22Rv1 (cell line): Measurements from ENCODE around the gene TTLL9.
"Not testable (repeated sequence)": the region's sequence is repeated elsewhere in the genome, so short reads cannot be mapped to it uniquely, and the experiment has no call there.

Source experiments
- H3K27ac ChIP-seq: fragments of 450-650 bp; 2 replicates; pipeline ENCODE4 v1.5.1; 2017
- ZFX ChIP-seq: fragments of 450-650 bp; IDR thresholded peaks from 2 replicates; pipeline ENCODE4 v1.6.1; 2017; ENCODE audit warnings: antibody characterized with exemption, borderline replicate concordance
- TF ChIP-seq, protein P1 (sequence below): fragments of 450-650 bp; IDR thresholded peaks from 2 replicates; pipeline ENCODE4 v1.5.1; 2017; ENCODE audit warnings: mild to moderate bottlenecking

Gene TTLL9

GRCh38 chr20:31920275-31920855, 49.9 kb downstream of the TTLL9 start:
- TF ChIP-seq, protein P1, sequence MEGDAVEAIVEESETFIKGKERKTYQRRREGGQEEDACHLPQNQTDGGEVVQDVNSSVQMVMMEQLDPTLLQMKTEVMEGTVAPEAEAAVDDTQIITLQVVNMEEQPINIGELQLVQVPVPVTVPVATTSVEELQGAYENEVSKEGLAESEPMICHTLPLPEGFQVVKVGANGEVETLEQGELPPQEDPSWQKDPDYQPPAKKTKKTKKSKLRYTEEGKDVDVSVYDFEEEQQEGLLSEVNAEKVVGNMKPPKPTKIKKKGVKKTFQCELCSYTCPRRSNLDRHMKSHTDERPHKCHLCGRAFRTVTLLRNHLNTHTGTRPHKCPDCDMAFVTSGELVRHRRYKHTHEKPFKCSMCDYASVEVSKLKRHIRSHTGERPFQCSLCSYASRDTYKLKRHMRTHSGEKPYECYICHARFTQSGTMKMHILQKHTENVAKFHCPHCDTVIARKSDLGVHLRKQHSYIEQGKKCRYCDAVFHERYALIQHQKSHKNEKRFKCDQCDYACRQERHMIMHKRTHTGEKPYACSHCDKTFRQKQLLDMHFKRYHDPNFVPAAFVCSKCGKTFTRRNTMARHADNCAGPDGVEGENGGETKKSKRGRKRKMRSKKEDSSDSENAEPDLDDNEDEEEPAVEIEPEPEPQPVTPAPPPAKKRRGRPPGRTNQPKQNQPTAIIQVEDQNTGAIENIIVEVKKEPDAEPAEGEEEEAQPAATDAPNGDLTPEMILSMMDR: no peak
- TF ChIP-seq ZFX: no peak

GRCh38 chr20:31921480-31921879, 51.0 kb downstream of the TTLL9 start:
- H3K27ac ChIP-seq: not testable (repeated sequence)

More at GRCh38 chr20:31920275-31920855, 49.9 kb downstream of the TTLL9 start:
- no peak overlapping the region for H3K27ac ChIP-seq

DNA sequence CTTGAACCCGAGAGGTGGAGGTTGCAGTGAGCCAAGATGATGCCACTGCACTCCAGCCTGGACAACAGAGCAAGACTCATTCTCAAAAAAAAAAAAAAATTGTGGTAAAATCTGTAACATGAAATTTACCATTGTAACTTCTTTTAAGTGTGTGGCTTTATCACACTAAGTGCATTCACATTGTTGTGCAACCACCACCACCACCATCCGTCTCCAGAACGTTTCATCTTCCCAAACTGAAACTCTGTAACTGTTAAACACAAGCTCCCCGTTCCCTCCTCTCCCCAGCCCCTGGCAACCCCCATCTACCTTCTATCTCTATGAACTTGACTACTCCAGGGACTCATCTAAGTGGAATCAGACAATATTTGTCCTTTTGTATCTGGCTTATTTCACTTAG, 51.7 kb downstream of the TTLL9 start:
- H3K27ac ChIP-seq: no peak overlapping the region
- TF ChIP-seq ZFX: no peak
- TF ChIP-seq, protein P1: no peak

DNA sequence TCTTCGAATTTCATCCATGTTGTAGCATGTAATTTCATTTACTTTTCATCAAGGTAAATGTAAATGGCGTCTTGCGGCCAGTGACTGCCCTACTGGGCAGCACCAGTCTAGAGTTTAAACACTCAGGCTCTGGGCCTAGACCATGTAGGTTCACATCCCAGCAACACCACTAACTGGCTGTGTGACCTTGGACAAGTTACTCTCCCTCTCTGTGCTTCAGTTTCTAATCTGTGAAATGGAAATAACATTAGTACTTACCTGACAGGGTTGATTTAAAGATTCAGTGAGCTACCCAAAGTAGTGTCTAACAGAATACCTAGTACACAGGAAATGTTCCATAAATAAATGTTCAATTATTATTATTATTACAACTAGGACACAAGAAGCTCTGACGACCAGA, 52.2 kb downstream of the TTLL9 start:
- no peak for TF ChIP-seq ZFX
- TF ChIP-seq, protein P1: no peak
- no peak overlapping the region for H3K27ac ChIP-seq

DNA sequence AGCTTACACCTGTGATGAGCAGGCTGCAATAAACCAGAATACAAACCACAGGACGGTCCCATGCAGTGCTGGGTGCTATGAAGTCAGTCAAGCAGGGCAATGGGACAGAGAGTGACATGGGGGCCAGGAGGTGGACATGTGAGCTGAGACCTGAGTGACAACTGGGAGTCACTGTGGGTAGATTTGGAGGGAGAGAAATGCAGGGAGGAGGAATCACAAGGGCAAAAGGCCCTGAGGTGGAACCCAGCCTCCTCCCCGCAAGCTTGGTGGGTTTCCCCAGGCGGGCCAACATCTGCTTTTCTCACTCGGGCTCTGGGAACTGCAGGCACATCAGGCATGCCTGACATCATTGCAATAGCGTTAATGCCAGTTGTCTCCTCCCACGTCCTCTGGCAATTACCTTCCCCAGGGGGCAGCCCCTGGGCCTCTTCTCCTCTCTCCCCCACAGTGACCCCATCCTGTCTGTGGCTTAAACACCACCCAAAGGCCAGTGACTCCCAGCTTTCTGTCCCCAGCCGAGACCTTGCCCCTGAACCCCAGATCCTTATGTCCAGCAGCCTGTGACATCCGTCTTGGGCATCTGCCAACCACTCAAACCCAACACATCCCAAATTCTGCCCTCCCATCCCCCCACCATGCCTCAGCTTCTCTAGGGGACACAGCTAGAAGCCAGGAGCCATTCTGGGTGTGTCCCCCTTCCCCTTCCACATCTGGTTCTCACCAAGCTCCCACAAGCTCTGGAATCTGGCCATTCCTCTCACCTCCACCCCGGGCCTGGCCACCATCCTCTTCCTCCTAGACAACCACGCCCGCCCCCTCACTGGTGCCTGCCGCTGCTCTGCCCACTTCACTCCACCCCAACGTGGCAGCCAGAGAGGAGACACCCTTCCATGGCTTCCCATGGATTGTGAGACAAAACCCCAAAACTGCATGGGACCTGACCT, 53.2 kb downstream of the TTLL9 start:
- TF ChIP-seq ZFX: no peak
- TF ChIP-seq, protein P1: no peak
- H3K27ac ChIP-seq: no peak overlapping the region

DNA sequence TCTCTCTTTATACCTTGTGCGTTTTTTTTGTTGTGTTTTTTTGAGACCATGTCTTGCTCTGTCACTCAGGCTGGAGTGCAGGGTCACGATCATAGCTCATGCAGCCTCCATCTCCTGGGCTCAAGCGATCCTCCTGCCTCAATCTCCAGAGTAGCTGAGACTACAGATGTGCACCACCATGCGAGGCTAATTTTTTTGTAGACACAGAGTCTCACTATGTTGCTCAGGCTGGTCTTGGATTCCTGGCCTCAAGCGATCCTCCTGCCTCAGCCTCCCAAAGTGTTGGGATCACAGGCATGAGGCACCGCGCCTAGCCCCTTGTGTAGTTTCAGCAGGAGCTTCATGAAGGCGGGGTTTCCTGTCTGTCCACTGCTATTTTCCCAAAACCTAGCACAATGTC, 54.1 kb downstream of the TTLL9 start:
- TF ChIP-seq ZFX: no peak
- TF ChIP-seq, protein P1: no peak
- no peak overlapping the region for H3K27ac ChIP-seq

DNA sequence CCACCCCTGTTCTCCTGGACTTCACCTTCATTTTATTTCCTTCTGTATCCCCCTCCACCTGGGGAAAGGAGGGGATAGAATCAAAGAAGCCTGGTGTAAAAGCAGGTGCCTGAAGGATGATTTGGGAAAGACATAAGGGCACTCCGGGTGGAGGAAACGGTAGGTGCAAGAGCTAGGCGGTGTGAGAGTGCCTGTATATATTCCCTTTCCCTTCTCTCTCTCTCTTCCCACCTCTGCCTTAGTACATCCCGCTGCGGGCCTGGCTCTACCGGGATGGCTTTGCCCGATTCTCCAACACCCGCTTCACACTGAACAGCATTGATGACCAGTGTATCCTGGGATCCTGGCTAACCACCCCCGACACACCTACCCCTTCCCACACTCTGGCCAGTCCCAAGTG, 55.2 kb downstream of the TTLL9 start:
- no peak overlapping the region for H3K27ac ChIP-seq
- TF ChIP-seq ZFX: no peak
- TF ChIP-seq, protein P1: no peak
